ENCODE data around the gene SSBP4. TPM values are rescaled to one million over a fixed set of nuclear protein-coding genes. Genes with fewer than 3 reads are reported as not detected.

Gene SSBP4
- total RNA-seq, 4 donors from 2014 or later: 67.4 to 172 (median 84.2) TPM

DNA sequence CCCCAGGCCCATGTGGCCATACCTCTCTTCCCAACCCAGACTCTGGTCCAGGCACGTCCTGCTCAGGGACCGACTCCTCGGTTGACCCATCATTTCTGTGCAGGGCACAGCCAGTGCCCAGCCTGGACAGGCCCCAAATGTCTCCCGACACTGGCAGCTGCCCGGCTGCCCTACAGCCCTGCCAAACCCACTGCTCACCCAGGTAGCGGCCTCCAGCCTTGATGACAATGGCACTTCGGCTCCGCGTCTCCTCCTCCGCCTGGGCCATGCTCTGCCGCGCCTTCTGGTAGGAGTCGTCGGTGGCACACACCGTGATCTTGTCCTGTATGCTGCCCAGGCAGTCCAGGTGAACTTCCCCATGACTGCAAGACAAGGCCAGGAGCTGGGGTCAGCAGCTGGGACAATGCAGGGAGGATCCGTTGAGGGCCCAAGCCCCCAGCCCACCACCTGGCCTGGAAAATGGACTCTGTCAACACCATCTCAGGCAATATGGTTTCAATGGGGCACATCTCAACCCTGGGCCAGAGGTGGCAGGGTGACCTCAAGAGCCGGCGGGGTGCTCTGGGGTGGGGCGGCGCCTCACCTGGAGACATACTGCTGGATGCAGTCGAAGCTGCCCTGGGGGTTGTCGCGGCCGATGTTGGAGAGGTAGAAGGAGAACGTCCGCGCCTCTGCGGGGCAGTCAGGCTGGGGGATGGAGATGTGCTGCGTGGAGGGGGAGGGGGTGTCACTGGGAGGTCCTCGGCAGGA is 46.2 kb downstream of the SSBP4 start:
- H3K4me1 ChIP-seq: peaks cover 0 to 74% (median 36%) of the 10 kb centered on the region in 4 donors
- H3K27ac ChIP-seq: peak overlapping the region; percentile 62 to 87 (median 83)
- WGBS, 2 donors: 92 to 93% methylated on average over 25 to 30 of the region's 30 CpGs
- no peak for TF ChIP-seq EP300 (IDR thresholded peaks at IDR 0.05)
- no peak for TF ChIP-seq POLR2A (IDR thresholded peaks at IDR 0.05)
- TF ChIP-seq, protein P1, sequence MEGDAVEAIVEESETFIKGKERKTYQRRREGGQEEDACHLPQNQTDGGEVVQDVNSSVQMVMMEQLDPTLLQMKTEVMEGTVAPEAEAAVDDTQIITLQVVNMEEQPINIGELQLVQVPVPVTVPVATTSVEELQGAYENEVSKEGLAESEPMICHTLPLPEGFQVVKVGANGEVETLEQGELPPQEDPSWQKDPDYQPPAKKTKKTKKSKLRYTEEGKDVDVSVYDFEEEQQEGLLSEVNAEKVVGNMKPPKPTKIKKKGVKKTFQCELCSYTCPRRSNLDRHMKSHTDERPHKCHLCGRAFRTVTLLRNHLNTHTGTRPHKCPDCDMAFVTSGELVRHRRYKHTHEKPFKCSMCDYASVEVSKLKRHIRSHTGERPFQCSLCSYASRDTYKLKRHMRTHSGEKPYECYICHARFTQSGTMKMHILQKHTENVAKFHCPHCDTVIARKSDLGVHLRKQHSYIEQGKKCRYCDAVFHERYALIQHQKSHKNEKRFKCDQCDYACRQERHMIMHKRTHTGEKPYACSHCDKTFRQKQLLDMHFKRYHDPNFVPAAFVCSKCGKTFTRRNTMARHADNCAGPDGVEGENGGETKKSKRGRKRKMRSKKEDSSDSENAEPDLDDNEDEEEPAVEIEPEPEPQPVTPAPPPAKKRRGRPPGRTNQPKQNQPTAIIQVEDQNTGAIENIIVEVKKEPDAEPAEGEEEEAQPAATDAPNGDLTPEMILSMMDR (IDR thresholded peaks at IDR 0.05): no peak
- H3K4me3 ChIP-seq: no peak overlapping the region
- no peaks in the 10 kb centered on the region for H3K27me3 ChIP-seq
- H3K36me3 ChIP-seq: peaks cover 4 to 21% (median 12%) of the 10 kb centered on the region in 3 donors
- H3K9me3 ChIP-seq: no peaks in the 10 kb centered on the region
- DNase-seq (ENCODE audit: low spot score in 2 of 2): no peak

DNA sequence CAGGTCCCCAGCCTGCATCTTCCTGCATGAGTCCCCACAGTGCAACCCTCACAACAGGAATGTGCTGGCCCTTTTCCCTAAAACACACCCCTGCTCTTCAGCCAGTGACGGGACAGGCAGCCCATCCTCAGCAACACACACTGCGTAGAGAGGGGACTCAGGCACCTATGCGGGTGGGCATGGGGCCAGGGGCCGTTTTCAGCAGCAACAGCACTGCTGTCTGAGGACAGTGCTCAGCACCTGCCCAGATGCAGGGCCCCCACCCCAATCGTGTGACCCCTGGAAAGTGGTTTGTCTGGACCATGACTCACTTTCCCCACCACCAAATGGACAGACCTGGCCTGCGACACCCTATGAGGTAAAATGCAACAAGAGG is 46.8 kb downstream of the SSBP4 start:
- no peak for DNase-seq (ENCODE audit: low spot score in 2 of 2)
- TF ChIP-seq, protein P1 (IDR thresholded peaks at IDR 0.05): no peak
- TF ChIP-seq POLR2A (IDR thresholded peaks at IDR 0.05): no peak
- no peak for TF ChIP-seq EP300 (IDR thresholded peaks at IDR 0.05)
- Histone ChIP-seq H3K4me3 (no peak overlapping the region), H3K36me3 (peaks cover 4 to 20% (median 7%) of the 10 kb centered on the region in 3 donors), H3K4me1 (peaks cover 0 to 72% (median 36%) of the 10 kb centered on the region in 4 donors), H3K27ac (peak overlapping the region in 3 of 4 donors; percentile 62 to 87 (median 85)), H3K27me3 (no peaks in the 10 kb centered on the region), H3K9me3 (no peaks in the 10 kb centered on the region)
- 88 to 92% methylated on average over 2 to 6 of the region's 6 CpGs for WGBS, 2 donors

DNA sequence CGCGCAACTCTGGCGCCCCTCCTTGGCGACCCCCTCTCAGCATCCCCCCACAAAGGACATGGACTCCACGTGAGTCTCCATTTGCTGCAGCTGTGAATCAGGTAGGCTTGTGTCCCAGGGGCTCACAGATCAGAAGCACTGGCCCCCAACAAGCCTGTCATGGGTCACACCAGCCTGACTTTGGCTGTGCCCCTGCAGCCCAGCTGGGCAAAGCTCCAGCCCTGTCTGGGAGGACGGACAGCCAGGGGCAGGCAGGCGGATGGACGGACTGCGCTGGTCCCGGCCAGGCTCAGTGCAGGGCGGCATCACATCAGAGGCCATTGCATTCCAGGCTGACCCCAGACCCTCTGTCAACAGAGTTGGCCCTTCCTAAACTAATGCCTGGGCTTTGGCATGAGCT is 47.2 kb downstream of the SSBP4 start:
- H3K36me3 ChIP-seq: peaks cover 0 to 16% (median 3%) of the 10 kb centered on the region in 3 donors
- H3K4me1 ChIP-seq: peaks cover 0 to 68% (median 33%) of the 10 kb centered on the region in 4 donors

DNA sequence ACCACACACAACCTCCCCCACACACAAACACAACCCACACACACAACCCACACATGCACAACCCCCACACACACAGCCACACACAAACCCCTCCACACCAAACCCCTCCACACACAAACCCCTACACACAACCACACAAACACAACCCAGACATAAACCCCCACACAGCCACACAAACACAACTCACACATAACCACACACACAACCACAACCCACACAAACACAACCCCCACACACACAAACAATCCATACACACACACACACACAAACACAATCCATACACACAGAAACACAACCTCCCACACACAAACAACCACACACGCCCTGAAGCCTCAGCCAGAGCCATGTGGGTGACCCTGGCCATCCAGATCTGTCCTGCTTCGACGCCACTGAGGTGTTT is 48.8 kb downstream of the SSBP4 start:
- peak overlapping the region in 3 of 4 donors; percentile 3 to 12 (median 8) for H3K27ac ChIP-seq
- DNase-seq (ENCODE audit: low spot score in 2 of 2): no peak
- 77 to 83% methylated on average over 3 of the region's 3 CpGs for WGBS, 2 donors
- peaks cover 0 to 62% (median 30%) of the 10 kb centered on the region in 4 donors for H3K4me1 ChIP-seq
- TF ChIP-seq, protein P1 (IDR thresholded peaks at IDR 0.05): no peak
- TF ChIP-seq EP300 (IDR thresholded peaks at IDR 0.05) (no peak), POLR2A (IDR thresholded peaks at IDR 0.05) (no peak)
- no peaks in the 10 kb centered on the region for H3K27me3 ChIP-seq
- peaks cover 0 to 20% (median 0%) of the 10 kb centered on the region in 3 donors for H3K36me3 ChIP-seq
- H3K9me3 ChIP-seq: no peaks in the 10 kb centered on the region
- H3K4me3 ChIP-seq: no peak overlapping the region

More for the DNA sequence above, 47.2 kb downstream of the SSBP4 start:
- DNase-seq (ENCODE audit: low spot score in 2 of 2): no peak
- no peaks in the 10 kb centered on the region for H3K27me3 ChIP-seq
- TF ChIP-seq, protein P1 (IDR thresholded peaks at IDR 0.05): no peak
- no peak for TF ChIP-seq POLR2A (IDR thresholded peaks at IDR 0.05)
- TF ChIP-seq EP300 (IDR thresholded peaks at IDR 0.05): no peak
- no peaks in the 10 kb centered on the region for H3K9me3 ChIP-seq
- WGBS, 2 donors: 82 to 90% methylated on average over 10 to 11 of the region's 11 CpGs
- no peak overlapping the region for H3K4me3 ChIP-seq
- peak overlapping the region in 3 of 4 donors; percentile 62 to 87 (median 85) for H3K27ac ChIP-seq

DNA sequence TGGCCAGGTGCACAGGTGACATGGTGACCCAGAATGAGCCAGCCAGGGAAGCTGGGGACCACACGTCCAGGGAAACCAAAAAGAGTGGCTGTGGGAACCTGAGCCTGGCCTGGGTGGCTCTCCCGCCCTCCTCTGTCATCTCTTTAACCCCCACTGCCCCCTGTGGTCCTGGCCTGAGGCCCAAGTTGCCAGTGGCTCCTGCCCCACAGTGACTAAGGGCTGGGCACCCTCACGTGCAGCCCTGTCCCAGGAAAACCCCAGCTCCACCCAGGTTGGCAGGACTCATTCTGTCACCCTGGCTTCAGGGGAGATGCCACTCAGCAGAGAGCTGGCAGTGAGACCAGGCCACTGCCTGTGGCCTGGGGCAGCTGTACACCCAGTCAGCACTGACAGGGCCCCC is 49.3 kb downstream of the SSBP4 start:
- no peaks in the 10 kb centered on the region for H3K27me3 ChIP-seq
- H3K4me1 ChIP-seq: peaks cover 0 to 68% (median 32%) of the 10 kb centered on the region in 4 donors
- peaks cover 0 to 22% (median 0%) of the 10 kb centered on the region in 3 donors for H3K36me3 ChIP-seq
- peak overlapping the region in 3 of 4 donors; percentile 3 to 12 (median 8) for H3K27ac ChIP-seq
- DNase-seq (ENCODE audit: low spot score in 2 of 2): no peak
- no peaks in the 10 kb centered on the region for H3K9me3 ChIP-seq
- H3K4me3 ChIP-seq: no peak overlapping the region
- TF ChIP-seq EP300 (IDR thresholded peaks at IDR 0.05) (no peak), POLR2A (IDR thresholded peaks at IDR 0.05) (no peak)
- TF ChIP-seq, protein P1 (IDR thresholded peaks at IDR 0.05): no peak
- 71 to 73% methylated on average over 3 of the region's 3 CpGs for WGBS, 2 donors
